Muscle of arm (tissue), 12 donors: ENCODE measurements around the gene RPL3. TPM values are rescaled to one million over a fixed set of nuclear protein-coding genes. Genes with fewer than 3 reads are reported as not detected.
"Not testable (repeated sequence)": the region's sequence is repeated elsewhere in the genome, so short reads cannot be mapped to it uniquely, and the experiment has no call there.

Experiments used
- DNase-seq: peaks from one replicate; pipeline ENCODE4 v3.0.0-alpha.2; 2013
- polyA plus RNA-seq, 12 donors: library from polyadenylated mRNA; unstranded; fragments of 120-200 nt; gene quantifications; one replicate each; pipeline ENCODE4 v1.2.1, GENCODE V29; 2013; ENCODE audit not compliant: insufficient read length in 12 of 12

The RPL3 gene
- polyA plus RNA-seq, 12 donors, result 997 to 3,135 (median 2,410) TPM

DNA sequence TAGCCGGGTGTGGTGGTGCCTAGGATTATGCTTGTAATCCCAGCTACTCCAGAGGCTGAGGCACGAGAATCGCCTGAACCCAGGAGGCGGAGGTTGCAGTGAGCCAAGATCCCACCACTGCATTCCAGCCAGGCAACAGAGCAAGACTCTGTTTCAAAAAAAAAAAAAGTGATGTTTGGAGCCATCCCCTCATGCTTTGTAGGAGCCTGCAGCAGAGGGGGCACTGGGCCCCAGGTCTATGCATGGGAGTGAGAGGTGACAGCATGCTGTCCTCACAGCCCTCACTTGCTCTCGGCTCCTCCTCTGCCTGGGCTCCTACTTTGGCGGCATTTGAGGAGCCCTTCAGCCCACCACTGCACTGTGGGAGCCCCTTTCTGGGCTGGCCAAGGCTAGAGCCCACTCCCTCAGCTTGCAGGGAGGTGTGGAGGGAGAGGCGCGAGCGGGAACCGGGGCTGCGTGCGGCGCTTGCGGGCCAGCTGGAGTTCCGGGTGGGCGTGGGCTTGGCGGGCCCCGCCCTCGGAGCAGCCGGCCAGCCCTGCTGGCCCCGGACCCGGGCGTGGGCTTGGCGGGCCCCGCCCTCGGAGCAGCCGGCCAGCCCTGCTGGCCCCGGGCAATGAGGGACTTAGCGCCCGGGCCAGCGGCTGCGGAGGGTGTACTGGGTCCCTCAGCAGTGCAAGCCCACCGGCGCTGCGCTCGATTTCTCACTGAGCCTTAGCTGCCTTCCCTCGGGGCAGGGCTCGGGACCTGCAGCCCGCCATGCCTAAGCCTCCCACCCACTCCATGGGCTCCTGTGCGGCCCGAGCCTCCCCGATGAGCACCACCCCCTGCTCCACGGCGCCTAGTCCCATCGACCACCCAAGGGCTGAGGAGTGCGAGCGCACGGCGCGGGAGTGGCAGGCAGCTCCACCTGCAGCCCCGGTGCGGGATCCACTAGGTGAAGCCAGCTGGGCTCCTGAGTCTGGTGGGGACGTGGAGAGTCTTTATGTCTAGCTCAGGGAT lies 38.0 kb upstream of the RPL3 start:
- DNase-seq, result not testable (repeated sequence)

DNA sequence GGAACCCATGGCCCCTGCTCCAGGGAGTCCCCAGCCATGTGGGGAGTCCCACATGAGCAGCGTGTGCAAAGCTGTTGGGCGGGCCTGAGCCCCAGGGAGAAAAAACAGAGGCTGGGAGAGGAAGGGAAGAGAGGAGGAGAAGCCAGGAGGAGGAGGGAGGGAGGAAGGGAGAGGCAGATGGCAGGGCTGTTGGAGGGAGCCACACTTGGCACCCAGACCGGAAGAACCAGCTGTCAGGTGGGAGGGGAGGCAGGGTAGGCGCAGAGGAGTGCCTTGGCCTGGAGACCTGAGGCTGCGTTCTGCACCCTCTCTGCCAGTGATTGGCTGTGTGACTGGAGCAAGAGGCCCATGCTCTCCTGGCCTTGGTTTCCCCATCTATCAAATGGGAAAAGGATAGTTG lies 37.0 kb upstream of the RPL3 start:
- no peak for DNase-seq

DNA sequence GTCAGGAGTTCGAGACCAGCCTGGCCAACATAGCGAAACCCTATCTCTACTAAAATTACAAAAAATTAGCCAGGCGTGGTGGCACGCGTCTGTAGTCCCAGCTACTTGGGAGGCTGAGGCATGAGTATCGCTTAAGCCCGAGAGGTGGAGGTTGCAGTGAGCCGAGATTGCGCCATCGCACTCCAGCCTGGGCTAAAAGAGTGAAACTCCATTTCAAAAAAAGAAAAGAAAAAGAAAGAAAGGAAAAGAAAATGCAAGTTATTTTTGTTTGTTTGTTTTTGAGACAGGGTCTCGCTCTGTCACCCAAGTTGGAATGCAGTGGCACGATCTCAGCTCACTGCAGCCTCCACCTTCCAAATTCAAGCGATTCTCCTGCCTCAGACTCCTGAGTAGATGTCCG lies 36.4 kb upstream of the RPL3 start:
- not testable (repeated sequence) for DNase-seq

DNA sequence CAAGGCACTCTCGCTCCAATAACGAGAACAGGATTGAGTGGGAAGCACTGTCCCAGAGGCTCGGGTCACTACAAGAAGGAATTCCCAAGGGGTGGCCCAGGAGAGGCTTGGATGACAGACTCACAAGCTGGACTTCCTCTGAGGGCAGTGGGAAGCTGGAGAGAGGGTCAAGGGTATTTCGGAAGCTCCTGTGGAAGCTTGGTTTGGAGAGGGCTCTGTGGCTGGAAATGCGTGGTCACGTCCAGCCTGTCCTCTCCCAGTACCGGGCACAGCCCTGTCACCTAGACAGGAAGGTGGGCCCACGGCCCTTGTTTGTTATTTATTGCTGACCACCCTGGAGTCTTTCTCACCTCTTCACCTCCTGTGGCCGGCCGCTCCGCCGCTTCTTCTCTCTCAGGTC lies 35.7 kb upstream of the RPL3 start:
- DNase-seq, result no peak

DNA sequence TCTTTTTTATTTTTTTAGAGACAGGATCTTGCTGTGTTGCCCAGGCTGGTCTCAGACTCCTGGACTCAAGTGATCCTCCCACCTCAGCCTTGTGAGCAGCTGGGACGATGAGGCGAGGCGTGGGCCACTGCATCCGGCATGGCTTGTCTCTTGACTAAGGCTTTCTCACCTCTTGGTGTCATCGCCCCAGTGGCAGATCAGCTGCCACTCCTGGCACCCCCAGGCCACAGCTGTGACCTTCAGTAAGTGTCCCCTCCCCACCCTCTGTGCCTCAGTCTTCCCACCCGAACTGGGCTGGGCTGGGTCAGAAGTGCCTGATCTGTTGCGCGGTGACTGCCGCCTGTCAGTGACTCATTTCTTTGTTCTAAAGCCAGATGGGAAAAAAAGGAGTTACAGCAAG lies 33.9 kb upstream of the RPL3 start:
- DNase-seq, result no peak

DNA sequence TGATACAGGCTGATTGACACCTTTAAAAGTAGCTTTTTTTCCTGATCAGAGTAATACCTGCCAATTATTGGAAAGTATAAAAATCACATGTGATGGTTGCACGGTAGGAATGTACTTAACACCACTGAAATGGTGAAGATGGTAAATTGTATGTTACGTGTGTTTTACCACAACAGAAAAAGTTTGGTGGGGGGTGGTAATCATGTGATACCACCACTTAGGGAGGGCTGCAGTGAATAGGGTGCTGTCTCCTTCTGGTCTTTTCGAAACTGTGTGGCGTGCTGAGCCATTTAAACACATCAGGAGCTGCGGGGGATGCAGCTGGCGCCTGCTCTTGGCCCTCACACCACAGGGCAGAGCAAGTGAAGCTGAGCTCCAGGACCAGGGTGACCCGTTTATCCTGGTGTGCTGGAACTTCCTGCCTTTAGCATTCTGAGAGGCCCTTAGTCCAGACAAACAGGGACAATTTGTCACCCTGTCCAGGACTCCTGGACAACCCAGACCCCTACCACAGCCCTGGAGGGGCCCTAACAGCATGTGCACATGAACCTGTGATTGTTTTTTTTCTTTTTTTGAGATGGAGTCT lies 33.0 kb upstream of the RPL3 start:
- no peak for DNase-seq

DNA sequence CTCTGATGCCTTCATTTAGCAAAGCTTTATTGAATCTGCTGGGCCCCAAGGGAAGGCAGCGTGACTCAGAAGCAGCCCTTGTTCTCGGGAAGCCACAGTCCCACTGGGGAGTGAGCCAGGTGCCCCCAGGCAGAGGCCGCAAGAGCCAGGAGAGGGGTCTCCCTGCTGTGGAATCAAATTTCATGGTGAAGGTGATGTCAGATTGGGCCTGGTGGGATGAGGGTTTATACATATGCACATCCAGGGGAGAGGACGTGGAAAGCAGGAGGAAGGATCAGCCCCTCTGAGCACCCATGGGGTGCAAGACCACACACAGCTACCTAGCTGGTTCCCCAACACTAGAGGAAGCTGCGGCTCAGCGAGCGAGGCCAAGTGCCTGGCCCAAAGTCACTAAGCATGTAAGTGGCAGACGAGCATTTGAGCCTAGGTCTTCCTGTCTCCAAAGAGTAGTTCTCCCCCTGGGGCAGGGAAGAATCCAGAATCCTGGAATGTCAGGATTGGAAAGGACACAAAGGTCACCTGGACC lies 32.3 kb upstream of the RPL3 start:
- no peak for DNase-seq

DNA sequence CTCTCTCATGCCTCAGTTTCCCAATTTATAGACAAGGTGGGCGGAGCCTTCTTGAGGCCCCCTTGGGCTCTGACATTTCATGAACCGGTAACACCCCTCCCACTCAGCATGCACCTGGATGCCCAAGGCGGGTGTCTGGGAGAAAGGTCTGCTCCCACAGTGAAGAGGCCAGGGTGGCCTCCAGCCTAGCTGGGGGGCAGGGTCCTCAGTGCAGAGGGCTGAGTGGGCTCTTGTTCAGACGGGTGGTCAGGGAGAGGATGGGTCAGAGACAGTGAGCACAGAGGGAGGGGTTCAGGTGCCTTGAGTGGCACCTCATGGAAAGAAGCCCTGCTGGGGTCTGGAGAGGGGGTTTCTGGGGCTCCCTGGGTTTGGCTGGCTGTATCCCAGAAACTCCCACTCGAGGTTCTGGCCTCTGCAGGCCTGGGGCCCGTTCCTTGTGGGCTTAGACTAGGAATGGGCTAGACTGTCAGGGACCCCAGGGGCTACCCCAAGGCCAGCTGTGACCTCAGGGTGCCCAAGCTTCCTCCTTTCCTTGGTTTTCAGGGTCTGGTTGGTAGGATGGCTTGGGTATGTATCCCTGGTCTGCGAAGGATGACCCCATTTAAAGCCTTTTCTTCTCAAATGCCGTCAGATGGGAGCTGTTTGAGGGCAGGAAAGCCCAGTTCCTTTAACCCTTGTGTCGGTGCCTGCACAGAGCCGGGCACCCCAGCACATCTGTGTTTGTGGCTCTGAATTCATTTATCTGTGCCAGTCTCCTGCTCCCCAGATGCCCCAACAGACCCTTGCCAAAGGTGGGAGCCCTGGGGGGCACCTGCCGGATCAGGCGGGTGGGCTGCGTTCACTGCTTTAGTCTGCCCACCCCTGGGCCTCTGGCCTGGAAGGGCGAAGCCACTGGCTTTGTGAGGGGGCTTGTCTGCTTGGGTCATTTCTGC lies 31.6 kb upstream of the RPL3 start:
- no peak for DNase-seq

DNA sequence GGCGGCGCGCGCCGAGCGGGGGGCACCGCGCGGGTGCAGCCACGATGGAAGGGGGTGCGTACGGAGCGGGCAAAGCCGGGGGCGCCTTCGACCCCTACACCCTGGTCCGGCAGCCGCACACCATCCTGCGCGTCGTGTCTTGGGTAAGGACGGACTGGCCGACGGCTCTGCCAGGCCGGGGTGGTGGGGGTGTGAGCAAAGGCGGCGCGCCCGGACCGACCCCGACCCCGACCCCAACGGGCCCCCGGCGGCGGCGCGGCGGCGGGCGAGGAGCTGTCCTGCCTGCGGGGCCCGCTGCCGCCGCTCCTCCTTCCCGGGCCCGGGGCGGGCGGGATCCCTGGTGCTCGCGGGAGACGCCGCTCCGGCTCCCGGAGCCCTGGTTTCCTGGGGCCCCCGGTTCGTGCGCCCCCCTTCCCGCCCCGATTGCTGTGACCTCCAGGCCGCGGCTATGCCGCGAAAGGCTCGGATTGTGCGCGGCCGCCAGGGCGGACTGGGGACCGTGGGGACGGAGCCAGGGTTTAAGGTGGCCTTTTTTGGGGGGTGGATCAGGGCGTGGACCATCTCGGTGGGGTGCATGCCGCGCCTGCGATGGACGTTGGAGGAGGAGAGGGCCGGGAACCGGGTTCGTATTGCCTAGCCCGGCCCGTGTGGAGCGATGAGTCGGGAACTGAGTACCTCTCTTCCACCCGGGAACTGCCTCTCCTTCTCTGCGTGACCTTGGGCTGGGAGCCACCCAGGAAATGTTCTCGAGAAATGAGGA lies 30.7 kb upstream of the RPL3 start, which contains the start of gene SYNGR1:
TSS of gene SYNGR1 (plus strand) at position 25 of the 760 bp plus-strand sequence. CDS start at position 45, 20 bp downstream.
- DNase-seq, result no peak

DNA sequence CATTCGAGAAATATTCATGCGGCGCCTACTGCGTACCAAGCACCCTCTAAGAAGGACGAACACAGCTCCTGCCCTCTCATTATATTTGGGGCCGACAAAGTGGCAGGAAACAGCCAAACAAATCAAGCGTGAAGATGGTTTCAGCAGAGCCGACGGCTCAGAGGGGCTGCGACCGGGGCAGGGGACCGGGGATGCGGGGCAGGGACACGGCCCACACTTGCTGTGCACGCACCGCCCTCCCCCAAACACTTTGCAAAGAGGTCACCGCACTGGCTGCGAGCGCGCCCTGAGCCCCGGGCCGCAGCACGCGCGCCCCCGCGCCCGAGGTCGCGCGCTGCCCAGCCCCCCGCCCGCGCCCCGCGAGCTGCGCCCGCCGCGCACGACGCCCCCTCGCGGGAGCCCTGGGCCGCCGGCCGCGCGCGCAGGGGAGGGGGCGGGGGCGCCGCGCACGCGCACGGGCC lies 30.1 kb upstream of the RPL3 start:
- DNase-seq, result no peak

DNA sequence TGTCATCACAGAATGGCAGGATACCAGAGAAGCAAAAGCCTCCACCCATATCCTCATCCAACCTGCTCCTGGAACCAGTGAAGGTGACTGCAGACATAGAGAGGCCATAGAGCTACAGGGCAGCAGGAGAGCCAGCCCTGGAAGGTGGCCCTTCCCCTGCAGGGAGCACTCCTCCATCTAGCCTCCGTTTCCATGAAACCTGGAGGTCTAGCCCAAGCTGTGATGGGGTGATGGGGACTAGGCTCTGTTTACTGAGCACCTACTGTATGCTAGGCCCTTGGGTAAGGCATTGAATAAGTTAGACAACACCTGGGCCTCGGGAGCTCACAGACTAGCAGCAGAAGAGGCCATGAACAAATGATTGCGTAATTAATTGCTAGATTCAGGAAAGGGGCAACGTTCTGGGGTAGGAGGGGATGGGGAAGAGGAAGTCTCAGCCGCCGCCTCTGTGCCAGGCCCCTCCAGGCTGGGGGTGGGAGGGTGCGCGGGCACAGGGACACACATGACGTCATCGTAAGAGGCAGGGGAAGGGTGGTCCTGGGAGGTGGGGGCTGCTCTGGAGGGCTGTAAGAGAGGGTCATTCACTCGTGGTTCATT lies 29.6 kb upstream of the RPL3 start:
- no peak for DNase-seq

DNA sequence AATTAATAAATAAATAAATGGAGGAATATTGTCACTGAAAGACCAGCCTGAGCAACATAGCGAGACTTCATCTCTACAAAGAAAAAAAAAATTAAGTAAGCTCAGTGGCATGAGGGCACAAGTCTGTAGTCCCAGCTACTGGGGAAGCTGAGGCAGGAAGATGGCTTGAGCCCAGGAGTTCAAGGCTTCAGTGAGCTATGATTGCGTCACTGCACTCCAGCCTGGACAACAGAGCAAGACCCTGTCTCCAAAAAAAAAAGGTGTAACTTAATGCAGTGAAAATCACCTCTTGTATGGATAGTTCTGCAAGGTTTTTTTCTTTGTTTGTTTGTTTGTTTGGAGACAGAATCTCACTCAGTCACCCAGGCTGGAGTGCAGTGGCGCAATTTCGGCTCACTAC lies 25.8 kb upstream of the RPL3 start:
- no peak for DNase-seq

DNA sequence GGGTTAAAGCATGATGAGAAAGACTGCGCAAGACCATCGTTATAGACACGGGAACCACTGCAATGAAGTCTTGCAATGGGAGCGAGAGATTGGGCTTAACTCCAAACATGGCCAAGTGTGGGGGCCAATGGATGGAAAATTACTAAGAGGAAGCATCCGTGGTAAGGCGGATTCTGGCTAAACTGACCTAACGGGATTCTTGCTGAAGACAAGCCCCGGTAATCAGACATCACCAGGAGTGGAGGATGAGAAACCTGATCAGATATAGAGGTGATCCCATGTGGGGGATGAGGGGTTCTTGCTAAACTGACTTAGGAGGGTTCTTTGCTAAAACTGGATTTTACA lies 24.6 kb upstream of the RPL3 start:
- DNase-seq, result no peak

DNA sequence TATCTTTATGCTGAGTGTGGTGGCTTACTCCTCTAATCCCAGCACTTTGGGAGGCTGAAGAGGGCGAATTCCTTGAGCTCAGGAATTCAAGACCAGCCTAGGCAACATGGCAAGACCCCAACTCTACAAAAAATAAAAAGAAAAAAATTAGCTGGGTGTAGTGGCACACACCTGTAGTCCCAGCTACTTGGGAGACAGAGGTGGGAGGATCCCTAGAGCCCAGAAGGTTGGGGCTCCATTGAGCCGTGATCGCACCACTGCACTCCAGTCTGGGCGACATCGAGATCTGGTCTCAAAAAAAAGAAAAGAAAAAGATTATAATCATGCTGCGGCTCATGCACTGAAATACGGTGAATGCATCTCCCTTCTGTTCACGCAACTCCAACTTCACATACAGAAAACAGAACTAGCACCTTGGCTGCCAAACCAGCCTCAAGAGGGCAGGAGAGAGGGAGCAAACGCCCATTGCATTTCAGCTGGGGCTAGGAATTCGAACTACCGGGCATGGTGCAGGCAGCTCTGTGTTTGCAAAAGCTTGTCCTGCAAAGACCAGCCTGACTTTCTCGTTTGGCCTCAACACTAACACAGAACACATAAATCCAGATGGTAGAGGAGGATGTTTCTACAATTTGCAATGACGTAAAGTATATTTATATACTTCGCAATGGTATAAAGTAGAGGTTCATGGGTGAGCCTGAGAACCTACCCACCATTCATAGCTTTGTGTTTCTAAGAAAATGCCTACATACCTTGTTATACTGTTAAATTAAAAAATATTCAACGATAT lies 24.0 kb upstream of the RPL3 start:
- no peak for DNase-seq

DNA sequence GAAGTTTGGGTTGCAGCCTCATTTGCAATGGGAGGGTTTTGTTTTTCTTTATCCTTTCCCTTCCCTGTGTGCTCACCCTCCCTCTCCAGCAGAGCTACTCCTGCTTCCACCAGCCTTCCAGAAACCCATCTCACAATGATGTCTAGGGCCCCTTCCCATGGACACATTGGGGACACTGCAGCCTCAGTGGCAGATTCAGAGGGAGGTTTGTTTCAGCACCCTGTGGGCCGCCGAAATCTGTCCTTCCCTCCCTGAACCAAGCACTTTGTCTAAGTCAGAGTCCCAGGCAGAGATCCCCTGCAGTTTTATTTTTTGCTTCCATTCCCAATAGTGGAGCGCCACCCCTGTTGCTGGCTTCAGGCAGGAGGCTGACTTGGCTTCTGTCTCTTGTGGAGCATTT lies 21.8 kb upstream of the RPL3 start:
- no peak for DNase-seq

DNA sequence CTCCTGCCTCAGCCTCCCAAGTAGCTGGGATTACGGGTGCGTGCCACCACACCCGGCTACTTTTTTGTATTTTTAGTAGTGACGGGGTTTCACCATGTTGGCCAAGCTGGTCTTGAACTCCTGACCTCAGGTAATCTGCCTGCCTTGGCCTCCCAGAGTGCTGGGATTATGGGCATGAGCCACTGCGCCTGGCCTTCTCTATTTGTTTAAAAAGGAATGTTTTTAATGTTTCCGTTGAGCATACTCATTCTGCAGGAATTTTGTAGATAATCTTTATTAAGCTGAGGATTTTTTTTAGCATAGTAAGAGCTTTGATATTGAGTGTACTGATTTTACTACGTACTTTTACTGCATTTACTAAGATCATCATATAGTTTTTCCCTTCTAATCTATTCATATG lies 20.4 kb upstream of the RPL3 start:
- not testable (repeated sequence) for DNase-seq

DNA sequence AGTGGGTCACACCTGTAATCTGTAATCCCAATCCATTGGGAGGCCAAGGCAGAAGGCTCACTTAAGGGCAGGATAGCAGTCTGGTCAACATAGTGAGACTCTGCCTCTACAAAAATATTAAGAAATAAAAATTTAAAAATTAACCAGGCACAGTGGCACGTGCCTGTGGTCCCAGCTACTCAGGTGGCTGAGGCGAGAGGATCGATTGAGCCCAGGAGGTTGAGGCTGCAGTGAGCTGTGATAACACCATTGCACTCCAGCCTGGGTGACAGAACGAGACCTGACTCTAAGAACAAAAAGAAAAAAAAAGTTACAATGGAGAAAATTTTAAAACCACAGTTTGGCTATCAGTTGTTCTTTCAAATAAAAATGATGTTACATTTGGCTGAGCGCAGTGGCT lies 17.0 kb upstream of the RPL3 start:
- no peak for DNase-seq

DNA sequence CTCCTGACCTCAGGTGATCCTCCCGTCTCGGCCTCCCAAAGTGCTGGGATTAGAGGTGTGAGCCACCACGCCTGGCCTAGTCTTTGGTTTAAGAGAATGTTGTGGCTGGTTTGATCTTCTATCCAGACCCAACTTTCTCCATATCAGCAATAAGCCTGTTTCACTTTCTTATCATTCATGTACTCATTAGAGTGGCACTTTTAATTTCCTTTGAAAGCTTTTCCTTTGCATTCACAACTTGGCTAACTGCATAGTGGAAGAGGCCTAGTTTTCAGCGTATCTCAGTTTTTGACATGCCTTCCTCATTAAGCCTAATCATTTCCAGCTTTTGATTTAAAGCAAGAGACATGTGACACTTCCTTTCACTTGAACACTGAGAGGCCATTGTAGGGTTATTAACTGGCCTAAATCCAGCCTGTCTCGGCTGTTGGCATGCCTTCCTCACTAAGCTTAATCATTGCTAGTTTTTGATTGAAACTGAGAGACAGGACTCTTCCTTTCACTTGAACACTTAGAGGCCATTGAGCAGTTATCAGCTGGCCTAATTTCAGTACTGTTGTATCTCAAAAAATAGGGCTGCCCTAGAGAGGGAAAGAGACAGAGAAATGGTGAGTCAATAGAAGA lies 13.1 kb upstream of the RPL3 start:
- DNase-seq, result no peak

DNA sequence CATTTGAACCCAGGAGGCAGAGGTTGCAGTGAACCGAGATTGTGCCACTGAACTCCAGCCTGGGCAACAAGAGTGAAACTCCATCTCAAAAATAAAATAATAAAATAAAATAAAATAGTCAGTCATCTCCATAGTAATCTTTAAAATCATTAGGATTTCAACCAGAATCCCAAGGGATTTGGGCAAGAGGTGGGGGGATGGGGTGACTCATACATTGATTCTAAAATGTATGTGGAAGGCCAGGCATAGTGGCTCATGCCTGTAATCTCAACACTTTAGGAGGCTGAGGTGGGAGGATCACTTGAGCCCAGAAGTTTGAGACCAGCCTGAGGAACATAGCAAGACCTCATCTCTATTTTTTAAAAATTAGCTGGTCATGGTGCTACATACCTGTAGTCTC lies 11.1 kb upstream of the RPL3 start:
- not testable (repeated sequence) for DNase-seq
